ENCODE measurements around the gene MIPEP. TPM values are rescaled to one million over a fixed set of nuclear protein-coding genes. Genes with fewer than 3 reads are reported as not detected.

MIPEP gene
- polyA plus RNA-seq, 1 donor from 2014 or later: 9.1 TPM

DNA sequence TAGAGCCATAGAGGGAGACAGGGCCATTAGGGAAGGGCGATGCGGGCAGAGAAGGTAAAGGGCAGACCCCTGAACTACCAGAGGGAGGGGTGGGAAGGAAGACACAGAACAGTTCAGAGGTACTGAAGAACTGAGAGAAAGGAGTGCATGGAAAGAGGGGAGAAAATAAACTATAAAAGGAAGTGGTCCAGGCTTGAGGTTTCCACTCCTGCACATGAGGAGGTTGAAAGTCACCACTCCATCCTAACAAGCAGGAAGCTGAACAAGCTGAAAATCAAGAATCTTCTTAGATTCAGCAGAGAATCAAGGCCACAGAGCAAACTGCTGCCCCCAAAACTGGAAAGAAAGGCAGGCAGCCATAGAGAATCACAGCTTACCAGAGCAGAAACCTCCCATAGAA, 45.1 kb downstream of the MIPEP start:
- no peaks in the 10 kb centered on the region for H3K9me2 ChIP-seq (ENCODE audit: insufficient read depth, low read length)
- no peaks in the 10 kb centered on the region for H3K9me3 ChIP-seq (ENCODE audit: low read length)
- H3K27me3 ChIP-seq (ENCODE audit: insufficient read depth, low read depth, low read length): no peaks in the 10 kb centered on the region
- H3F3A ChIP-seq (ENCODE audit: insufficient read depth, low read length, poor library complexity, severe bottlenecking): no peaks in the 10 kb centered on the region
- no peak overlapping the region for H3K4me2 ChIP-seq (ENCODE audit: low read length)
- no peaks in the 10 kb centered on the region for H3K79me2 ChIP-seq (replicated peaks; ENCODE audit: insufficient read depth, low read length)
- H3K4me3 ChIP-seq (ENCODE audit: low read length): no peak overlapping the region
- no peak overlapping the region for H3K27ac ChIP-seq (ENCODE audit: low read length)
- H3K9ac ChIP-seq (ENCODE audit: low read length): no peak overlapping the region
- H4K20me1 ChIP-seq (ENCODE audit: insufficient read depth): no peaks in the 10 kb centered on the region
- H3K36me3 ChIP-seq (ENCODE audit: insufficient read depth, low read length): no peaks in the 10 kb centered on the region
- H2AFZ ChIP-seq (ENCODE audit: low read depth, low read length): no peak overlapping the region
- TF ChIP-seq MXI1 (conservative IDR thresholded peaks at IDR 0.05; ENCODE audit: poor library complexity, severe bottlenecking) (no peak), SMC3 (conservative IDR thresholded peaks at IDR 0.05; ENCODE audit: poor library complexity) (no peak), TAF1 (IDR thresholded peaks at IDR 0.05; ENCODE audit: low read depth) (no peak), POLR2AphosphoS5 (IDR thresholded peaks at IDR 0.05) (no peak), EP300 (conservative IDR thresholded peaks at IDR 0.05; ENCODE audit: poor library complexity, severe bottlenecking) (no peak), EZH2 (IDR thresholded peaks at IDR 0.05; ENCODE audit: borderline replicate concordance, insufficient read depth, low read length, poor library complexity, severe bottlenecking) (no peak), RAD21 (conservative IDR thresholded peaks at IDR 0.05) (no peak)
- TF ChIP-seq, protein P1, sequence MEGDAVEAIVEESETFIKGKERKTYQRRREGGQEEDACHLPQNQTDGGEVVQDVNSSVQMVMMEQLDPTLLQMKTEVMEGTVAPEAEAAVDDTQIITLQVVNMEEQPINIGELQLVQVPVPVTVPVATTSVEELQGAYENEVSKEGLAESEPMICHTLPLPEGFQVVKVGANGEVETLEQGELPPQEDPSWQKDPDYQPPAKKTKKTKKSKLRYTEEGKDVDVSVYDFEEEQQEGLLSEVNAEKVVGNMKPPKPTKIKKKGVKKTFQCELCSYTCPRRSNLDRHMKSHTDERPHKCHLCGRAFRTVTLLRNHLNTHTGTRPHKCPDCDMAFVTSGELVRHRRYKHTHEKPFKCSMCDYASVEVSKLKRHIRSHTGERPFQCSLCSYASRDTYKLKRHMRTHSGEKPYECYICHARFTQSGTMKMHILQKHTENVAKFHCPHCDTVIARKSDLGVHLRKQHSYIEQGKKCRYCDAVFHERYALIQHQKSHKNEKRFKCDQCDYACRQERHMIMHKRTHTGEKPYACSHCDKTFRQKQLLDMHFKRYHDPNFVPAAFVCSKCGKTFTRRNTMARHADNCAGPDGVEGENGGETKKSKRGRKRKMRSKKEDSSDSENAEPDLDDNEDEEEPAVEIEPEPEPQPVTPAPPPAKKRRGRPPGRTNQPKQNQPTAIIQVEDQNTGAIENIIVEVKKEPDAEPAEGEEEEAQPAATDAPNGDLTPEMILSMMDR (IDR thresholded peaks at IDR 0.05; ENCODE audit: poor library complexity, severe bottlenecking): no peak
- TF ChIP-seq, protein P2, sequence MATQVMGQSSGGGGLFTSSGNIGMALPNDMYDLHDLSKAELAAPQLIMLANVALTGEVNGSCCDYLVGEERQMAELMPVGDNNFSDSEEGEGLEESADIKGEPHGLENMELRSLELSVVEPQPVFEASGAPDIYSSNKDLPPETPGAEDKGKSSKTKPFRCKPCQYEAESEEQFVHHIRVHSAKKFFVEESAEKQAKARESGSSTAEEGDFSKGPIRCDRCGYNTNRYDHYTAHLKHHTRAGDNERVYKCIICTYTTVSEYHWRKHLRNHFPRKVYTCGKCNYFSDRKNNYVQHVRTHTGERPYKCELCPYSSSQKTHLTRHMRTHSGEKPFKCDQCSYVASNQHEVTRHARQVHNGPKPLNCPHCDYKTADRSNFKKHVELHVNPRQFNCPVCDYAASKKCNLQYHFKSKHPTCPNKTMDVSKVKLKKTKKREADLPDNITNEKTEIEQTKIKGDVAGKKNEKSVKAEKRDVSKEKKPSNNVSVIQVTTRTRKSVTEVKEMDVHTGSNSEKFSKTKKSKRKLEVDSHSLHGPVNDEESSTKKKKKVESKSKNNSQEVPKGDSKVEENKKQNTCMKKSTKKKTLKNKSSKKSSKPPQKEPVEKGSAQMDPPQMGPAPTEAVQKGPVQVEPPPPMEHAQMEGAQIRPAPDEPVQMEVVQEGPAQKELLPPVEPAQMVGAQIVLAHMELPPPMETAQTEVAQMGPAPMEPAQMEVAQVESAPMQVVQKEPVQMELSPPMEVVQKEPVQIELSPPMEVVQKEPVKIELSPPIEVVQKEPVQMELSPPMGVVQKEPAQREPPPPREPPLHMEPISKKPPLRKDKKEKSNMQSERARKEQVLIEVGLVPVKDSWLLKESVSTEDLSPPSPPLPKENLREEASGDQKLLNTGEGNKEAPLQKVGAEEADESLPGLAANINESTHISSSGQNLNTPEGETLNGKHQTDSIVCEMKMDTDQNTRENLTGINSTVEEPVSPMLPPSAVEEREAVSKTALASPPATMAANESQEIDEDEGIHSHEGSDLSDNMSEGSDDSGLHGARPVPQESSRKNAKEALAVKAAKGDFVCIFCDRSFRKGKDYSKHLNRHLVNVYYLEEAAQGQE (IDR thresholded peaks at IDR 0.05; ENCODE audit: borderline replicate concordance): no peak

DNA sequence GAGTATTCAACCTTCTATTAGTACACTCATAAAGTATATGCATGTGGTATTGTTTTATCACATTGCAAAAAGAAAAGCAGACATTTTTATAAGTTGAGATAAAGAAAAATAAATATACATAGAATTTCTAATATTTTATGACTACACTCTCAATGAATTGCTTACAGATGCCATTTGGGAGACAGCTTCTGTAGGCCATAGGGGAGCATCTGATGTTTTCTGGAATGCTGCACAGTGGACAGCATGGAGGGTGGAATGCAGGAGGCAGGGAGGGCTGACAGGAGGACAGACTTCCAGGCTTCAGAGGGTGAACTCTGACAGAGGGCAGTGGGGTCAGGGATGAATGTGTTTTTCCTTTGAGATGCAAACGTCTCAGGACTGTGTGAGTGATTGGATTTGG, 45.8 kb downstream of the MIPEP start:
- Histone ChIP-seq H3K9me3 (ENCODE audit: low read length) (no peaks in the 10 kb centered on the region), H3K27ac (ENCODE audit: low read length) (no peak overlapping the region), H2AFZ (ENCODE audit: low read depth, low read length) (no peak overlapping the region), H4K20me1 (ENCODE audit: insufficient read depth) (no peaks in the 10 kb centered on the region), H3K79me2 (replicated peaks; ENCODE audit: insufficient read depth, low read length) (no peaks in the 10 kb centered on the region), H3K9ac (ENCODE audit: low read length) (no peak overlapping the region), H3K27me3 (ENCODE audit: insufficient read depth, low read depth, low read length) (no peaks in the 10 kb centered on the region), H3K4me2 (ENCODE audit: low read length) (no peak overlapping the region), H3K36me3 (ENCODE audit: insufficient read depth, low read length) (no peaks in the 10 kb centered on the region), H3K9me2 (ENCODE audit: insufficient read depth, low read length) (no peaks in the 10 kb centered on the region), H3K4me3 (ENCODE audit: low read length) (no peak overlapping the region), H3F3A (ENCODE audit: insufficient read depth, low read length, poor library complexity, severe bottlenecking) (no peaks in the 10 kb centered on the region)
- TF ChIP-seq TAF1 (IDR thresholded peaks at IDR 0.05; ENCODE audit: low read depth) (no peak), EP300 (conservative IDR thresholded peaks at IDR 0.05; ENCODE audit: poor library complexity, severe bottlenecking) (no peak), RAD21 (conservative IDR thresholded peaks at IDR 0.05) (no peak), POLR2AphosphoS5 (IDR thresholded peaks at IDR 0.05) (no peak), MXI1 (conservative IDR thresholded peaks at IDR 0.05; ENCODE audit: poor library complexity, severe bottlenecking) (no peak), EZH2 (IDR thresholded peaks at IDR 0.05; ENCODE audit: borderline replicate concordance, insufficient read depth, low read length, poor library complexity, severe bottlenecking) (no peak), SMC3 (conservative IDR thresholded peaks at IDR 0.05; ENCODE audit: poor library complexity) (no peak)
- TF ChIP-seq, protein P2 (IDR thresholded peaks at IDR 0.05; ENCODE audit: borderline replicate concordance): no peak
- TF ChIP-seq, protein P1 (IDR thresholded peaks at IDR 0.05; ENCODE audit: poor library complexity, severe bottlenecking): no peak

Measured in neural cell (in vitro differentiated cells).